NCI-H510A (cell line): ENCODE data around the gene OCA2.

Experiments
- DNase-seq: peaks from one replicate; lab custom pipeline; 2025; lab: John Stamatoyannopoulos, UW

OCA2 gene

GRCh38 chr15:27846722-27847395, 252.3 kb downstream of the OCA2 start:
- no peak for DNase-seq

GRCh38 chr15:27845535-27846369, 253.4 kb downstream of the OCA2 start:
- DNase-seq = no peak

GRCh38 chr15:27844018-27844666, 255.0 kb downstream of the OCA2 start:
- DNase-seq = no peak

- no peak for DNase-seq
Observed at GRCh38 chr15:27843146-27843545, 256.0 kb downstream of the OCA2 start.

GRCh38 chr15:27842526-27842925, 256.6 kb downstream of the OCA2 start:
- no peak for DNase-seq

GRCh38 chr15:27835233-27835939, 263.7 kb downstream of the OCA2 start:
- DNase-seq = no peak

GRCh38 chr15:27834684-27835083, 264.4 kb downstream of the OCA2 start:
- no peak for DNase-seq

- DNase-seq = no peak
Observed at GRCh38 chr15:27833974-27834373, 265.1 kb downstream of the OCA2 start.

- no peak for DNase-seq
Observed at GRCh38 chr15:27833178-27833577, 265.9 kb downstream of the OCA2 start.

GRCh38 chr15:27832237-27832596, 266.9 kb downstream of the OCA2 start:
- DNase-seq = no peak

- DNase-seq = no peak
Observed at GRCh38 chr15:27831384-27832236, 267.5 kb downstream of the OCA2 start.

- no peak for DNase-seq
Observed at GRCh38 chr15:27828746-27829145, 270.4 kb downstream of the OCA2 start.

- DNase-seq = no peak
Observed at GRCh38 chr15:27826902-27827714, 272.0 kb downstream of the OCA2 start.

- DNase-seq = no peak
Observed at GRCh38 chr15:27826411-27826810, 272.7 kb downstream of the OCA2 start.

GRCh38 chr15:27824841-27825422, 274.2 kb downstream of the OCA2 start:
- DNase-seq = no peak

- no peak for DNase-seq
Observed at GRCh38 chr15:27821273-27821672, 277.8 kb downstream of the OCA2 start.

- no peak for DNase-seq
Observed at GRCh38 chr15:27820722-27821121, 278.4 kb downstream of the OCA2 start.

- DNase-seq = no peak
Observed at GRCh38 chr15:27820232-27820631, 278.9 kb downstream of the OCA2 start.

- DNase-seq = no peak
Observed at GRCh38 chr15:27817258-27817657, 281.9 kb downstream of the OCA2 start.

GRCh38 chr15:27816790-27817189, 282.3 kb downstream of the OCA2 start:
- DNase-seq = no peak
